NCI-H1092 treated with DMSO at 0.1 percent for 48 hours (cell line): Measurements from ENCODE around the gene GAPVD1.

Experiments used
- DNase-seq: peaks from one replicate; lab custom pipeline; 2025; lab: John Stamatoyannopoulos, UW

Gene GAPVD1

GRCh38 chr9:125406810-125407087 lies 145.1 kb downstream of the GAPVD1 start:
- no peak for DNase-seq

DNA sequence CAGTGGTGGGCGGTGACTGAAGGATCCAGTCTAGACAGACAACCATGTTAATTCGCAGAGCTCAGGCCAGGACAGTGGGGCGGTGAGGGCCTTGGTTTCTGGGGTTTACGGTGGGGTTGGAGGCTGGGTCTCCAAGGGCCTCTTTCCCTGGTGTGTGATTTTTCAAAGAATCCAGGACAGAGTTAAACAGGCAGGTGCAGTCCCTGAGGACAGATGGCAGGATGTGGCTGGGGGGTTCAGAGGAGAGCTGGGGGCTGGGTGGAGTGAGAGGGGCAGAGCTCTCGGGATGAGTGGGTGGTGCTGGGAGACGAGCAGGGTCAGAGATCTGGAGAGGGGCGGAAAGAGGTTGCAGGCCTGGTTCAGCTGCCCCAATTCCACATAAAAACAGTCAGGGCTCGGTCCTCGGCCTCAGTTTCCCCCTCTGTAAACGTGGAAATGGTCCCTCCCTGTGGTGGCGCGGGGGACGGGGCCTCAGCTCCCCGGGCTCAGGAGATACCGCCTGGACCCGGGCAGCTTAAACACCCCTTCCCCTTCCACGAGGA lies 145.9 kb downstream of the GAPVD1 start:
- DNase-seq = no peak

DNA sequence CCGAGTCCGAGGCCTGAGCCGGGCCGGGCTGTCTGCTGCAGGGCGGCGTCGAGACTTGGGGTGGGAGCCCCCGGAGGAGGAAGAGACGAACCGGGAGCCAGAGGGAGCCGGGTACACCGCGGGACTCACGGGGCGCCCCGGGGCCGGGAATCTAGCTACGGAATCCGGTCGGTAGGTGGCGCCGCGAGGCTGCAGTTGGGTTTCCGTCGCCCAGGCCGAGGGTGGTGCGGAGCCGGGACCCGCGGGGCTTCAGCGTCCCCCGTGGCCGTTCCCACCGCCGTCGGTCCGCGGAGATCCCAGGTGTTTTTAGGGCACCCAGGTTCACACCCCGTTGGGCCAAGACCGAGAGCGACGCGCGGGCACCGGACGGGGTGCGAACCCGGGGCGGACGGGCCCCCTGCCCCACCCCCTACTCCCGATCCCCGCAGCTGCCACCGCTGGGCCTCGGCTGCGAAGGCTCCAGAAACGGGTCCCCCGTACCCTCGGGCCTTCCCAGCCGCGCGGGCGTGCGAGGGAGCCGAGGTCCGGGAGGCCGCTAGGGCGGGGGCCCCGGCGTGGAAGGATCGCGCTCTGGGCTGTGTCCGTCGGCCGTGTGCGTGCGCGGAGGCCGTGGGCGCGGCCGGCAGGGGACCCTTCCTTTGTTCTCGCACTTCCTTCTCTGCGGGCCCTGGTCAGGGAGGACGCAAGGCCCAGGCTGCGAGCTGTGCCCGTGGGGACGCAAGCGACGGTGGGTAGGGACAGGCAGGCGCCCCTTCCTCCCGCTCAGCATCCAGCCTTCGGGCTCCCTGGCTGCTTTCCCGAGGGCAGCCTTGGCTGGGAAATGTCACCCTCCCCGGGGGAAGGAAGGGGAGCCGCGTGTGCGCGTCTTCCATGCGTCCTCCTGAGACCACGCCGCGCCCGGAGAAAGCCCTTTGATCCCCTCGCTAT lies 146.6 kb downstream of the GAPVD1 start:
- peak; percentile 56 for DNase-seq

GRCh38 chr9:125409217-125409636 lies 147.6 kb downstream of the GAPVD1 start:
- DNase-seq = no peak

GRCh38 chr9:125409637-125410521 lies 148.3 kb downstream of the GAPVD1 start:
- no peak for DNase-seq

DNA sequence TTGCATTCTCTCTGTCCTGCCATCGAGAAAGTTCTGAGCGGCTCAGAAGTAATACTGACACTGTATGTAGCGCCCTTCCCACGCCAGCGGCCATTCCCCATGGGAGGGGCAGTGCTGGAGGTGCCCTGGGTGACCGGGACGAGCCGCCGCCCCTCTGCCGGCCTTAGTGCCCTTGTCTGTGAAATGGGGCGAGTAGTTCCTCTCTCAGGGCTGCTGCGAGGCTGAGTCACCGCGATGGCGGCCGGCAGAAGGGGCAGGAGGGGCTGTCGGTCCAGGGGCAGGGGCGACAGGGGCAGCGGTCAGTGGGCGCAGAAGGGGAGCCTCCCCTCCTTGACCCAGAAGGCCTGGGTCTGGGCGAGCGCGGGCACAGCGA lies 148.9 kb downstream of the GAPVD1 start:
- DNase-seq = no peak

DNA sequence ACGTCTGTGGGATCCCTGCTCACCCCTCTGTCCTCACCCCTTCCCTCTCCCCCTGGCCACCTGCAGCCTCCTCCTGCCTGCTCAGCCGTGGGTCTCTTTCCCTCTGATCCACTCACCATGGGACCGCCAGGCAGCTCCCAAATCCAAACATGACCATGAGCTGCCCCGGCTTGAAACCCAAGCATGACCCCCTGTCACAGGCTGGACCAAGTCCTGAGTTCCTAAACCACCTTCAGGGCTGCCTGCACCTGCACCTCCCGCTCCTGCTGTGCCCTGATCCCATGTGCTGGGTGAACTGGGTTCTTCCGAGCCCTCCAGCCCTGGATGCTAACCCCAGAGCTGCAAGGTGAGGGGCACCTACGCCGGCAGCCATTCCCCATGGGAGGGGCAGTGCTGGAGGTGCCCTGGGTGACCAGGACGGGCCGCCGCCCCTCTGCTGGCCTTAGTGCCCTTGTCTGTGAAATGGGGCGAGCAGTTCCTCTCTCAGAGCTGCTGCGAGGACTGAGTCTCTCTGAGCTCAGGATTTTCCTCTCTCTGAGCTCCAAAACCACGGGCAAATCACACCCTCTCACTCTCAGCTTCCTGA lies 149.6 kb downstream of the GAPVD1 start:
- no peak for DNase-seq

- DNase-seq = no peak
Observed at GRCh38 chr9:125412166-125412565, 150.5 kb downstream of the GAPVD1 start.

GRCh38 chr9:125413579-125413978 lies 152.0 kb downstream of the GAPVD1 start:
- no peak for DNase-seq

- no peak for DNase-seq
Observed at GRCh38 chr9:125415583-125416460, 154.2 kb downstream of the GAPVD1 start.

DNA sequence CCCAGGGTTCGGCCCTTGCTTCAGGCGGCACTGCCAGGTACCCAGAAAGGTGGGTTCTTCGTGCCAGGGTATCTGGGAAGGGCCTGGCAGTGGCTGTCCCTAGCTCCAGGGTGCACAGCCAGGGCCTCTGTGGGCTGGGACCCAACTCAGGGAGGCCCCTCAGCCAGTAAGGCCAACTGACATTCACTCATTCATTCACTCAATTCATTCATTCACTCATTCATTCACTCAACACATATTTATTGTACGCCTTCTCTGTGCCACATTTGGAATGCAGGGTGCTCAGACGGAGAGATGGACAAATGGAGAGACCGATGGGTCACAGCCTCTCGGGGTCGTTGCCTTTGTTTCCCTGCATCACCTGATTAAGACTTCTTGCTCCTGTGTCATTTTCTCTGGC lies 154.9 kb downstream of the GAPVD1 start:
- DNase-seq = no peak
